Lower lobe of right lung (tissue), 2 donors: Measurements from ENCODE around the gene DTWD2. TPM values are rescaled to one million over a fixed set of nuclear protein-coding genes. Genes with fewer than 3 reads are reported as not detected.

Experiments
- ATAC-seq, 2 donors: fragments of 200-7000 bp; cut with Tn5 transposase; one replicate each; pipeline ENCODE4 v1.9.1; 2020 to 2022; ENCODE audit warnings: mild to moderate bottlenecking in 2 of 2, moderate library complexity in 2 of 2
- DNase-seq: peaks from one replicate; pipeline ENCODE4 v3.0.0-alpha.2; 2020
- H3K27ac ChIP-seq: fragments of 200-600 bp; one replicate; pipeline ENCODE4 v1.8.0; 2022
- H3K27me3 ChIP-seq: fragments of 200-600 bp; one replicate; pipeline ENCODE4 v1.8.0; 2022; ENCODE audit warnings: low read depth
- H3K36me3 ChIP-seq: fragments of 200-600 bp; one replicate; pipeline ENCODE4 v1.8.0; 2022; ENCODE audit warnings: mild to moderate bottlenecking
- H3K4me1 ChIP-seq: fragments of 200-600 bp; one replicate; pipeline ENCODE4 v1.8.0; 2022
- H3K4me3 ChIP-seq: fragments of 200-600 bp; one replicate; pipeline ENCODE4 v1.8.0; 2022; ENCODE audit warnings: mild to moderate bottlenecking
- H3K9me3 ChIP-seq: fragments of 200-600 bp; one replicate; pipeline ENCODE4 v1.8.0; 2022
- intact Hi-C: fragments of 100-400 bp; cut with DNase I; formaldehyde crosslinking; loops from one replicate; pipeline ENCODE4 v1.11.0; 2022
- total RNA-seq: library from RNA; stranded (reverse); fragmentation: NEBNext Ultra II Directional; extraction: Animal tissue kit (Norgen Biotek cat#: 25700); gene quantifications from one replicate; pipeline ENCODE4 v1.2.1, GENCODE V29; 2021
- TF ChIP-seq, protein P1 (sequence below): fragments of 200-600 bp; IDR thresholded peaks from one replicate; pipeline ENCODE4 v1.8.0; 2022; ENCODE audit warnings: antibody characterized with exemption, mild to moderate bottlenecking
- donor health status: DM: no; HTN: yes; CAD: no; lungs with severe emphysema.

DTWD2 gene
- total RNA-seq, 1 donor from 2014 or later, result 9.0 TPM

DNA sequence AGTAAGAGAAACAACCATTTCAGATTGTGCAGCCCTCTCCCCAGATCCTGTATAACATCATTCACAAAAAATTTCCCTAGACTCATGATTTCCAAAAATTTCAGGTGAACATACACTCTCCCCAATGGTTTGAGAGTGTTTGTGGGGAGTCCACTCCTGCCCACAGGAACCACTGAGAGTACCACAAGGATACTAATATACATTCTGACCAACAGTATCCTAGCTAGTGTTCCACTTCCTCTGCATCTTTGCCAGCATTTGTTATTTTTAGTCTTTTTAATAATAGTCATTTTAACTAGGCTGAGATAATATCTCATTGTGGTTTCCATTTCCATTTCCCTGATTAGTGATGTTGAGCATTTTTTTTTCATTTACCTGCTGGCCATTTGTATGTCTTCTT lies 155.4 kb downstream of the DTWD2 start:
- no peaks in the 10 kb centered on the region for H3K27me3 ChIP-seq
- TF ChIP-seq, protein P1, sequence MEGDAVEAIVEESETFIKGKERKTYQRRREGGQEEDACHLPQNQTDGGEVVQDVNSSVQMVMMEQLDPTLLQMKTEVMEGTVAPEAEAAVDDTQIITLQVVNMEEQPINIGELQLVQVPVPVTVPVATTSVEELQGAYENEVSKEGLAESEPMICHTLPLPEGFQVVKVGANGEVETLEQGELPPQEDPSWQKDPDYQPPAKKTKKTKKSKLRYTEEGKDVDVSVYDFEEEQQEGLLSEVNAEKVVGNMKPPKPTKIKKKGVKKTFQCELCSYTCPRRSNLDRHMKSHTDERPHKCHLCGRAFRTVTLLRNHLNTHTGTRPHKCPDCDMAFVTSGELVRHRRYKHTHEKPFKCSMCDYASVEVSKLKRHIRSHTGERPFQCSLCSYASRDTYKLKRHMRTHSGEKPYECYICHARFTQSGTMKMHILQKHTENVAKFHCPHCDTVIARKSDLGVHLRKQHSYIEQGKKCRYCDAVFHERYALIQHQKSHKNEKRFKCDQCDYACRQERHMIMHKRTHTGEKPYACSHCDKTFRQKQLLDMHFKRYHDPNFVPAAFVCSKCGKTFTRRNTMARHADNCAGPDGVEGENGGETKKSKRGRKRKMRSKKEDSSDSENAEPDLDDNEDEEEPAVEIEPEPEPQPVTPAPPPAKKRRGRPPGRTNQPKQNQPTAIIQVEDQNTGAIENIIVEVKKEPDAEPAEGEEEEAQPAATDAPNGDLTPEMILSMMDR, result no peak

DNA sequence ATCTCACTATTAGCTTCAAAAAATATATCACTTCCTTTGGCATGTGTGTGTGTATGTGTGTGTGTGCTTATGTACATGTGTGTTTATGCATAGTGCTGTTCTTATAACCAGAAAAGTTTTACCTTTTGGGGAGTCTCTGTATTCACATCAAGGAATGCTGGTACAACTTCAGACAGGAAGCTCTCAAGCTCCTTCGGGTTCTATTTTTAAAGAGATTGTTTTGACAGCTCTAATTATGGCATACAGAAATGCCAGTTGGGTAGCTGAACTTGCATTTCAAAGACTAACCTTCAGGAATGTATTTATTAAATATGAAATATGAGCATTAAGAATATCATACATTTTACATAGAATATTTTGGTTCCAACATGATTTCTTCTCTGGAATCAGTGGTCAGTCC lies 163.1 kb downstream of the DTWD2 start:
- TF ChIP-seq, protein P1, result no peak
- no peaks in the 10 kb centered on the region for H3K36me3 ChIP-seq
- ATAC-seq (no peak), DNase-seq (no peak)
- H3K9me3 ChIP-seq, result no peaks in the 10 kb centered on the region
- no peaks in the 10 kb centered on the region for H3K27me3 ChIP-seq
- no peak overlapping the region for H3K27ac ChIP-seq
- H3K4me3 ChIP-seq, result no peak overlapping the region
- no peaks in the 10 kb centered on the region for H3K4me1 ChIP-seq
- intact Hi-C loops, result no loop called here

More for the DNA sequence above, 155.4 kb downstream of the DTWD2 start:
- Histone ChIP-seq H3K4me3 (no peak overlapping the region), H3K27ac (no peak overlapping the region), H3K9me3 (no peaks in the 10 kb centered on the region), H3K36me3 (no peaks in the 10 kb centered on the region), H3K4me1 (no peaks in the 10 kb centered on the region)
- no peak for ATAC-seq
- intact Hi-C loops, result no loop called here
- no peak for DNase-seq

DNA sequence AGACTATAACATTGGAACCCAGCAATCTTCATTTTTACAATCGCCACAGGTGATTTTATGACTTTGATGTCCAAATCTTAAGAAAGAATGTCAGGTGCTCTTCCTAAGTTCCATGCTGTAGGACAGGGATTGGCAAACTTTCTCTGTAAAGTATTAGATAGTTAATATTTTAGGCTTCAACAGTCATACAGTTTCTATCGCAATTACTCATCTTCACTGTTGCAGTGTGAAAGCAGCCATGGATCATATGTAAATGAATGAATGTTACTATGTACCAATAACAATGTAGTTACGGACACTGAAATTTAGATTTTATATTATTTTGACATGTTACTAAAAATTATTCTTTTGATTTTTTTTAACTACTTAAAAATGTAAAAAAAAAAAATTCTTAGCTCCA lies 169.7 kb downstream of the DTWD2 start:
- no peak for DNase-seq
- H3K4me3 ChIP-seq, result no peak overlapping the region
- no peaks in the 10 kb centered on the region for H3K36me3 ChIP-seq
- TF ChIP-seq, protein P1, result no peak
- intact Hi-C loops, result no loop called here
- ATAC-seq, result no peak
- no peaks in the 10 kb centered on the region for H3K9me3 ChIP-seq
- no peaks in the 10 kb centered on the region for H3K4me1 ChIP-seq
- H3K27ac ChIP-seq, result no peak overlapping the region
- no peaks in the 10 kb centered on the region for H3K27me3 ChIP-seq

DNA sequence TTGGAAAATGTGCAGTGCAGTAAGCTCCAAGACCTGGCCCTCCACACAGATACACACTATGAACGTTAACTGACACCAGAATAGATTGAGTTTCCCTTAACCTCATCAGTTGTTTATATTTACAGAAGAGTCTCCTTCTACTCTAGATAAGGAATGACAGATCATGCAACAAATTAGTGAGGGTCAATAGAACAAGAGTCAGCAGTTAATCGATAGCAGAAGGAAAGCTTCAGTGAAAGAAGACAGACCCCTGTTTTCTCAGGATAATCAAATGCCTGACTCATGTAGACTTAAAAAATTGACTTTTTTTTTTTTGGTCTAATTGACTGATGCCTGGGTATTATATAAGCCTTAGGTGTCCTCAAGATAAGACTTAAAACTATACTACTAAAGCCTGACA lies 179.9 kb downstream of the DTWD2 start:
- peaks cover 14% of the 10 kb centered on the region for H3K9me3 ChIP-seq
- no peak for ATAC-seq
- H3K4me3 ChIP-seq, result no peak overlapping the region
- no peak overlapping the region for H3K27ac ChIP-seq
- H3K4me1 ChIP-seq, result no peaks in the 10 kb centered on the region
- H3K36me3 ChIP-seq, result no peaks in the 10 kb centered on the region
- H3K27me3 ChIP-seq, result no peaks in the 10 kb centered on the region
- intact Hi-C loops, result no loop called here
- DNase-seq, result no peak
- TF ChIP-seq, protein P1, result no peak

DNA sequence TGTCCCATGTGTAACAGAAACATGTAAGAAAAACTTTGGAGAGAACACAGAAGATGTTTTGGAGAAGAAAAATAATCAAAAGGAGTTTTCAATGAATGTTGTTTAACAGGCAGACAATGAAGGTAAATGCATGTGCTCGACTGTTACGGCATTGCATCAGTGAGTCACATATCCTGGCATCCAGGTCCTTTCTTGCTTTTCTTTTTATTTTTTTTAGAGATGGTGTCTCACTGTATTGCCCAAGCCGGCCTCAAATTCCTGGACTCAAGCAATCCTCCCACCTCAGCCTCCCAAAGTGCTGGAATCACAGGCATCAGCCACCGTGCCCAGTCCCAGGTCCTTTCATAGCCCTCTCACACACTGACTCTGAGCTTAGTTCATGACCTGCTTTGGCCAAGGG lies 181.8 kb downstream of the DTWD2 start:
- H3K4me3 ChIP-seq, result no peak overlapping the region
- no peaks in the 10 kb centered on the region for H3K36me3 ChIP-seq
- intact Hi-C loops, result no loop called here
- H3K4me1 ChIP-seq, result no peaks in the 10 kb centered on the region
- TF ChIP-seq, protein P1, result no peak
- H3K9me3 ChIP-seq, result peaks cover 12% of the 10 kb centered on the region
- no peaks in the 10 kb centered on the region for H3K27me3 ChIP-seq
- no peak overlapping the region for H3K27ac ChIP-seq
- no peak for DNase-seq
- no peak for ATAC-seq

DNA sequence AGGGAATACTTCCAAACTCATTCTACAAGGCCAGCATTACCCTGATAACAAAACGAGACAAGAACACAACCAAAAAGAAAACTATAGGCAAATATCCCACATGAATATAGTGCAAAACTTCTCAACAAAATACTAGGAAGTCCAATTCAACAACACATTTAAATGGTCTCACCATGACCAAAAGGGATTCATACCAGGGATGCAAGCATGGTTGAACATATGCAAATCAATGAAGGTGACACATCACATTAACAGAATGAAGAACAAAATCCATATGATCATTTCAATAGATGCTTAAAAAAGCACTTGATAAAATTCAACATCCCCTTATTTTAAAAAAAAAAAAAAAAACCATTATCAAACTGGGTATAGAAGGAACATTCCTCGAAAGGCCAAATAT lies 186.0 kb downstream of the DTWD2 start:
- Histone ChIP-seq H3K27me3 (no peaks in the 10 kb centered on the region), H3K36me3 (no peaks in the 10 kb centered on the region), H3K4me3 (no peak overlapping the region), H3K9me3 (no peaks in the 10 kb centered on the region), H3K4me1 (no peaks in the 10 kb centered on the region), H3K27ac (no peak overlapping the region)
- TF ChIP-seq, protein P1, result no peak
- DNase-seq, result no peak
- intact Hi-C loops, result no loop called here
- ATAC-seq, result no peak
